Heart left ventricle (tissue), 13 donors: ENCODE data around the gene ATRNL1.

Source experiments
- POLR2A ChIP-seq, 2 donors: fragments of 450-650 bp; IDR thresholded peaks; one replicate each; pipeline ENCODE4 v1.6.1; 2017; ENCODE audit warnings: antibody characterized with exemption in 2 of 2, mild to moderate bottlenecking in 2 of 2, moderate library complexity in 2 of 2
- TF ChIP-seq, protein P1 (sequence below), 12 donors: fragments of 200-600 bp; sonication (generic) in 4 of 12; IDR thresholded peaks; one replicate each; pipeline versions ENCODE4 v1.5.0 to v1.8.0; 2018 to 2022; ENCODE audit warnings: antibody characterized with exemption in 12 of 12, mild to moderate bottlenecking in 5 of 12
- donor health status: ischemic (EF 13 %, LVEDD 7.1; RV severe dilation, severe dysfunction).
- donor health status: DM: no; HTN: yes; CAD: no.
- donor health status: DM: no; HTN: no; CAD: no.
- donor health status: ischemic (EF 25% LVEDD 6.9; RV normal size, moderate dysfunction).
- donor health status: ischemic (EF 25% LVEDD 5.7; RV mildly dilated, moderate dysfunction).
- donor health status: ischemic (EF 35%, LVEDD 5.7; RV mildly dilated, moderate dysfunction).
- donor health status: nonischemic (EF 11% LVEDD 7.7; RV severe dilation, severe dysfunction).
- donor health status: DM: yes; HTN: yes; CAD: no.
- donor health status: PGD.
- donor health status: ischemic (EF 29% LVEDD 5.4; RV normal size, mild dysfunction).
- donor health status: nonischemic (EF 23%, LVEDD 6.1; RV moderate dilation, normal function).

DNA sequence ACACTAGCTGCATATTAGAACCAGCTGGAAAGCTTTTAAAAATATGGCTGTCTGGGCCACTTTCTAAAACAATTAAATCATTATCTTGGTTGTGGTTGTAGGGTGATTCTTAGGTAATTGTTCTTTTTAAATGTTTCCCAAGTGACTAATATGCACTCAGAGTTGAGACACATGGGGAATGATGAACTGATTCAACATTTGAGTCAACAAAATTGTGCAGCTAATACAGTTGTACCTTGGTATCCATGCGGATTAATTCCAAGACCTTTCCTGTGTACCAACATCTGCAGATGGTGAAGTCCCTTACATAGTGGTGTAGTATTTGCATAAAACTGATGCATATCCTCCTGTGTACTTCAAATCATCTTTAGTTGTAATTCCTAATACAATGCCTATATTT, 242.2 kb downstream of the ATRNL1 start:
- TF ChIP-seq POLR2A (IDR thresholded peaks at IDR 0.05) = no peak
- TF ChIP-seq, protein P1, sequence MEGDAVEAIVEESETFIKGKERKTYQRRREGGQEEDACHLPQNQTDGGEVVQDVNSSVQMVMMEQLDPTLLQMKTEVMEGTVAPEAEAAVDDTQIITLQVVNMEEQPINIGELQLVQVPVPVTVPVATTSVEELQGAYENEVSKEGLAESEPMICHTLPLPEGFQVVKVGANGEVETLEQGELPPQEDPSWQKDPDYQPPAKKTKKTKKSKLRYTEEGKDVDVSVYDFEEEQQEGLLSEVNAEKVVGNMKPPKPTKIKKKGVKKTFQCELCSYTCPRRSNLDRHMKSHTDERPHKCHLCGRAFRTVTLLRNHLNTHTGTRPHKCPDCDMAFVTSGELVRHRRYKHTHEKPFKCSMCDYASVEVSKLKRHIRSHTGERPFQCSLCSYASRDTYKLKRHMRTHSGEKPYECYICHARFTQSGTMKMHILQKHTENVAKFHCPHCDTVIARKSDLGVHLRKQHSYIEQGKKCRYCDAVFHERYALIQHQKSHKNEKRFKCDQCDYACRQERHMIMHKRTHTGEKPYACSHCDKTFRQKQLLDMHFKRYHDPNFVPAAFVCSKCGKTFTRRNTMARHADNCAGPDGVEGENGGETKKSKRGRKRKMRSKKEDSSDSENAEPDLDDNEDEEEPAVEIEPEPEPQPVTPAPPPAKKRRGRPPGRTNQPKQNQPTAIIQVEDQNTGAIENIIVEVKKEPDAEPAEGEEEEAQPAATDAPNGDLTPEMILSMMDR (IDR thresholded peaks at IDR 0.05) = no peak
